H9 (cell line): ENCODE results near the gene RBPJL. TPM values are rescaled to one million over a fixed set of nuclear protein-coding genes. Genes with fewer than 3 reads are reported as not detected.

ENCODE experiments used
- DNase-seq: peaks from one replicate; pipeline ENCODE4 v3.0.0-alpha.2; 2017
- H2AFZ ChIP-seq: one replicate; pipeline ENCODE4 v1.6.1; 2013; ENCODE audit warnings: mild to moderate bottlenecking, low read length, control low read depth, moderate library complexity
- H2AK5ac ChIP-seq: 2 replicates; pipeline ENCODE4 v1.6.1; 2013; ENCODE audit warnings: low read length, control low read depth, mixed read lengths; ENCODE audit not compliant: insufficient read length
- H2BK120ac ChIP-seq: one replicate; pipeline ENCODE4 v1.6.1; 2013; ENCODE audit warnings: low read depth, mild to moderate bottlenecking, low read length, control low read depth, inconsistent platforms; ENCODE audit not compliant: poor library complexity, severe bottlenecking
- H2BK12ac ChIP-seq: 2 replicates; pipeline ENCODE4 v1.6.1; 2013; ENCODE audit warnings: low read length, control low read depth, mixed read lengths, low read depth; ENCODE audit not compliant: insufficient read length
- H2BK15ac ChIP-seq: 2 replicates; pipeline ENCODE4 v1.6.1; 2013; ENCODE audit warnings: low read depth, low read length, control low read depth
- H2BK20ac ChIP-seq: one replicate; pipeline ENCODE4 v1.6.1; 2013; ENCODE audit warnings: low read depth, mild to moderate bottlenecking, low read length, control low read depth, inconsistent platforms; ENCODE audit not compliant: poor library complexity, severe bottlenecking
- H2BK5ac ChIP-seq: 2 replicates; pipeline ENCODE4 v1.6.1; 2013; ENCODE audit warnings: low read length, control low read depth, mixed read lengths; ENCODE audit not compliant: insufficient read length
- H3K14ac ChIP-seq: 2 replicates; pipeline ENCODE4 v1.6.1; 2013; ENCODE audit warnings: low read length, control low read depth; ENCODE audit not compliant: insufficient read depth
- H3K18ac ChIP-seq: 2 replicates; pipeline ENCODE4 v1.6.1; 2013; ENCODE audit warnings: low read depth, mild to moderate bottlenecking, mixed read lengths, low read length, control low read depth; ENCODE audit not compliant: insufficient read length
- H3K23ac ChIP-seq: 2 replicates; pipeline ENCODE4 v1.6.1; 2013; ENCODE audit warnings: low read length, control low read depth, mixed read lengths, low read depth; ENCODE audit not compliant: insufficient read length
- H3K23me2 ChIP-seq: 2 replicates; pipeline ENCODE4 v1.6.1; 2013; ENCODE audit warnings: low read depth, mild to moderate bottlenecking, mixed read lengths, low read length, control low read depth; ENCODE audit not compliant: insufficient read length, poor library complexity, severe bottlenecking
- H3K27ac ChIP-seq: 2 replicates; pipeline ENCODE4 v1.5.1; 2013; ENCODE audit warnings: low read length, control low read depth, mixed read lengths, low read depth; ENCODE audit not compliant: insufficient read length
- H3K27me3 ChIP-seq: 2 replicates; pipeline ENCODE4 v1.6.1; 2013; ENCODE audit warnings: low read length, control low read depth, inconsistent platforms; ENCODE audit not compliant: insufficient read depth
- H3K4ac ChIP-seq: 2 replicates; pipeline ENCODE4 v1.6.1; 2013; ENCODE audit warnings: low read depth, mild to moderate bottlenecking, control low read depth, inconsistent platforms, low read length, moderate library complexity
- H3K4me1 ChIP-seq: 2 replicates; pipeline ENCODE4 v1.6.1; 2013; ENCODE audit warnings: low read length, control low read depth, inconsistent platforms; ENCODE audit not compliant: insufficient read depth
- H3K4me2 ChIP-seq: 2 replicates; pipeline ENCODE4 v1.6.1; 2013; ENCODE audit warnings: low read length, control low read depth, mixed read lengths; ENCODE audit not compliant: insufficient read length, insufficient read depth
- H3K56ac ChIP-seq: 2 replicates; pipeline ENCODE4 v1.6.1; 2013; ENCODE audit warnings: low read depth, mild to moderate bottlenecking, mixed read lengths, low read length, control low read depth; ENCODE audit not compliant: insufficient read length
- H3K79me1 ChIP-seq: 2 replicates; pipeline ENCODE4 v1.6.1; 2013; ENCODE audit warnings: low read depth, mild to moderate bottlenecking, moderate library complexity, low read length, control low read depth, inconsistent platforms; ENCODE audit not compliant: insufficient read depth, poor library complexity, severe bottlenecking
- H3K79me2 ChIP-seq: 2 replicates; pipeline ENCODE4 v1.6.1; 2013; ENCODE audit warnings: low read length, control low read depth, inconsistent platforms; ENCODE audit not compliant: insufficient read depth
- H3K9ac ChIP-seq: 2 replicates; pipeline ENCODE4 v1.6.1; 2013; ENCODE audit warnings: low read length, control low read depth, mixed read lengths; ENCODE audit not compliant: insufficient read length; ENCODE audit errors: extremely low read depth
- H3K9me3 ChIP-seq: one replicate; pipeline ENCODE4 v1.6.1; 2013; ENCODE audit warnings: low read depth, low read length, inconsistent platforms; ENCODE audit not compliant: control insufficient read depth
- H3T11ph ChIP-seq: one replicate; pipeline ENCODE4 v1.6.1; 2013; ENCODE audit warnings: mild to moderate bottlenecking, low read length, control low read depth, inconsistent platforms
- H4K20me1 ChIP-seq: one replicate; pipeline ENCODE4 v1.6.1; 2013; ENCODE audit not compliant: control insufficient read depth, insufficient read length, insufficient read depth
- H4K5ac ChIP-seq: 2 replicates; pipeline ENCODE4 v1.6.1; 2013; ENCODE audit warnings: low read depth, mild to moderate bottlenecking, mixed read lengths, low read length, control low read depth; ENCODE audit not compliant: insufficient read length
- H4K8ac ChIP-seq: replicated peaks from 2 replicates; pipeline ENCODE4 v1.6.1; 2013; ENCODE audit warnings: low read length, control low read depth, mixed read lengths, low read depth; ENCODE audit not compliant: insufficient read length
- H4K91ac ChIP-seq: 2 replicates; pipeline ENCODE4 v1.6.1; 2013; ENCODE audit warnings: low read depth, mild to moderate bottlenecking, moderate library complexity, mixed read lengths, low read length, control low read depth; ENCODE audit not compliant: insufficient read length
- H3K27ac Mint-ChIP-seq, 3 experiments: 2 replicates in 2 of 3; 3 replicates in 1 of 3; pipeline ENCODE4 v1.8.0; 2020 to 2021; ENCODE audit warnings: mixed read lengths in 3 of 3, mild to moderate bottlenecking in 1 of 3, moderate library complexity in 1 of 3
- H3K27me3 Mint-ChIP-seq: 2 replicates; pipeline ENCODE4 v1.8.0; 2021; ENCODE audit warnings: low read depth, mild to moderate bottlenecking, moderate library complexity, mixed read lengths
- H3K36me3 Mint-ChIP-seq, 3 experiments: 2 replicates in 2 of 3; 3 replicates in 1 of 3; pipeline ENCODE4 v1.8.0; 2020 to 2021; ENCODE audit warnings: low read depth in 3 of 3, mixed read lengths in 3 of 3; ENCODE audit not compliant: insufficient read depth in 1 of 3
- H3K4me1 Mint-ChIP-seq, 2 experiments: 2 replicates each; pipeline ENCODE4 v1.8.0; 2020; ENCODE audit warnings: mixed read lengths in 2 of 2
- H3K4me3 Mint-ChIP-seq, 2 experiments: 2 replicates in 1 of 2; 3 replicates in 1 of 2; pipeline ENCODE4 v1.8.0; 2020 to 2021; ENCODE audit warnings: mild to moderate bottlenecking in 2 of 2, mixed read lengths in 2 of 2, moderate library complexity in 1 of 2
- H3K9me3 Mint-ChIP-seq, 2 experiments: 2 replicates in 1 of 2; 3 replicates in 1 of 2; pipeline ENCODE4 v1.8.0; 2020; ENCODE audit warnings: mild to moderate bottlenecking in 2 of 2, mixed read lengths in 2 of 2, moderate library complexity in 1 of 2
- total RNA-seq: library from RNA; stranded (reverse); gene quantifications from 2 replicates; pipeline ENCODE4 v1.2.1, GENCODE V29; 2021
- TF ChIP-seq, protein P1 (sequence below): fragments of 200-600 bp; sonication (generic); conservative IDR thresholded peaks from 3 replicates; pipeline ENCODE4 v1.8.0; 2021; ENCODE audit warnings: antibody characterized with exemption, mild to moderate bottlenecking

RBPJL gene
- total RNA-seq, 1 experiment from 2014 or later: 0.28 TPM

DNA sequence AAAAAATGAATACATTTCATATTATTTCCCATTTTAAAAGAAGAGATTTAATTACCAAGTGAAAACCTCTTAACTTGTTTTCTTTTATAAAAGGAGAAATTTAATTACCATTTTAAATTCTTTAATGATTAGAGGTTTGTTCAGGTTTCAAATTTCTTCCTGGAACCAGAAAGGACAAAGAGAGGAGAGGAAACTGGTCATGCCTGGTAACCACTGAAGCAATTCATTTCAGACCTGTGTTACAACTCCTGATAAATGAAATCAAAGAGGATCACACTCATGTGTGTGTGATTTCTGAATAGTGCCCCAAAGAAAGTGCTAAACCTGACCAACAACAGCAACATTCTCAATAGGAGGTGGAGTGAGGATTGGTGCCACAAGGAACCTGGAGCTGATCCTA is 39.7 kb upstream of the RBPJL start:
- H3K9me3 Mint-ChIP-seq: no peaks in the 10 kb centered on the region

More for the DNA sequence above, 39.7 kb upstream of the RBPJL start:
- no peak overlapping the region for H3K56ac ChIP-seq
- no peak overlapping the region for H3K9ac ChIP-seq
- Mint-ChIP-seq H3K27ac (no peak overlapping the region), H3K4me1 (peaks cover 9 to 12% of the 10 kb centered on the region in 2 experiments), H3K36me3 (no peaks in the 10 kb centered on the region), H3K4me3 (no peak overlapping the region), H3K27me3 (peaks cover 11% of the 10 kb centered on the region)
- no peak overlapping the region for H2AK5ac ChIP-seq
- no peaks in the 10 kb centered on the region for H3K79me1 ChIP-seq
- no peak overlapping the region for H3K4me2 ChIP-seq
- H3K23ac ChIP-seq: no peak overlapping the region
- H3K4ac ChIP-seq: no peak overlapping the region
- TF ChIP-seq, protein P1, sequence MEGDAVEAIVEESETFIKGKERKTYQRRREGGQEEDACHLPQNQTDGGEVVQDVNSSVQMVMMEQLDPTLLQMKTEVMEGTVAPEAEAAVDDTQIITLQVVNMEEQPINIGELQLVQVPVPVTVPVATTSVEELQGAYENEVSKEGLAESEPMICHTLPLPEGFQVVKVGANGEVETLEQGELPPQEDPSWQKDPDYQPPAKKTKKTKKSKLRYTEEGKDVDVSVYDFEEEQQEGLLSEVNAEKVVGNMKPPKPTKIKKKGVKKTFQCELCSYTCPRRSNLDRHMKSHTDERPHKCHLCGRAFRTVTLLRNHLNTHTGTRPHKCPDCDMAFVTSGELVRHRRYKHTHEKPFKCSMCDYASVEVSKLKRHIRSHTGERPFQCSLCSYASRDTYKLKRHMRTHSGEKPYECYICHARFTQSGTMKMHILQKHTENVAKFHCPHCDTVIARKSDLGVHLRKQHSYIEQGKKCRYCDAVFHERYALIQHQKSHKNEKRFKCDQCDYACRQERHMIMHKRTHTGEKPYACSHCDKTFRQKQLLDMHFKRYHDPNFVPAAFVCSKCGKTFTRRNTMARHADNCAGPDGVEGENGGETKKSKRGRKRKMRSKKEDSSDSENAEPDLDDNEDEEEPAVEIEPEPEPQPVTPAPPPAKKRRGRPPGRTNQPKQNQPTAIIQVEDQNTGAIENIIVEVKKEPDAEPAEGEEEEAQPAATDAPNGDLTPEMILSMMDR: no peak
- no peak overlapping the region for H2BK5ac ChIP-seq
- no peak overlapping the region for H3T11ph ChIP-seq
- H3K9me3 ChIP-seq: no peaks in the 10 kb centered on the region
- H2BK120ac ChIP-seq: no peak overlapping the region
- no peaks in the 10 kb centered on the region for H3K27me3 ChIP-seq
- H2BK12ac ChIP-seq: no peak overlapping the region
- H4K5ac ChIP-seq: no peak overlapping the region
- no peaks in the 10 kb centered on the region for H3K4me1 ChIP-seq
- no peak overlapping the region for H3K18ac ChIP-seq
- H3K23me2 ChIP-seq: no peaks in the 10 kb centered on the region
- no peaks in the 10 kb centered on the region for H4K20me1 ChIP-seq
- no peaks in the 10 kb centered on the region for H3K79me2 ChIP-seq
- no peak for DNase-seq
- H2BK20ac ChIP-seq: no peak overlapping the region
- no peak overlapping the region for H3K14ac ChIP-seq
- no peak overlapping the region for H4K8ac ChIP-seq
- H2BK15ac ChIP-seq: no peak overlapping the region
- no peak overlapping the region for H3K27ac ChIP-seq
- no peak overlapping the region for H4K91ac ChIP-seq
- no peak overlapping the region for H2AFZ ChIP-seq
